GM19328 (cell line): ENCODE measurements around the gene PARP16.

Experiments used
- ATAC-seq: cut with Tn5 transposase; IDR thresholded peaks from one replicate; pipeline ENCODE4 v1.9.1; 2021; ENCODE audit warnings: mild to moderate bottlenecking, moderate library complexity; ENCODE audit not compliant: unreplicated experiment

The PARP16 gene

DNA sequence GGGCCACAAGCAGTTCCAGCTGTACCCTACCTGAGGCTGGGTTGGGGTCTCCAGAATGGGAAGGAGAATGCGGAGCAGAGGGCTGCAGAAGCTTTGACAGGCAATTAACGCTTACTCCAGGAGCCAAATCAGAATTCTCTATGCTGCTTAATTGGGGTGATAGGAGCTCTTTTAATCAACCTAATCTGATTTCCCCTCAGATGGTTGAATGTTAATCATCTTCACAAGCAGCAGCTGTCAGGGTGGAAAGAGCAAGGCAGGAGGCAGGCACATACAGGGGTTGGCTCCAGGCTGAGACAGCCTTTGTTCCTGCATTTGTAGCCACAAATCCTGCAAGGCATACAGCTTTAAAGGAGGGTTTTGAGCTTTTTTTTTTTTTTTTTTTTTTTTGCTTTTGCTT lies 78.0 kb downstream of the PARP16 start:
- ATAC-seq = no peak
